ENCODE data around the gene EPAS1.

EPAS1 gene

GRCh38 chr2:46360303-46360702 is 63.1 kb downstream of the EPAS1 start:
- H3K4me3 ChIP-seq (replicated peaks; ENCODE audit: low read depth, low read length) = no peak overlapping the region
- DNase-seq (ENCODE audit: low read depth) = no peak
- TF ChIP-seq, protein P1, sequence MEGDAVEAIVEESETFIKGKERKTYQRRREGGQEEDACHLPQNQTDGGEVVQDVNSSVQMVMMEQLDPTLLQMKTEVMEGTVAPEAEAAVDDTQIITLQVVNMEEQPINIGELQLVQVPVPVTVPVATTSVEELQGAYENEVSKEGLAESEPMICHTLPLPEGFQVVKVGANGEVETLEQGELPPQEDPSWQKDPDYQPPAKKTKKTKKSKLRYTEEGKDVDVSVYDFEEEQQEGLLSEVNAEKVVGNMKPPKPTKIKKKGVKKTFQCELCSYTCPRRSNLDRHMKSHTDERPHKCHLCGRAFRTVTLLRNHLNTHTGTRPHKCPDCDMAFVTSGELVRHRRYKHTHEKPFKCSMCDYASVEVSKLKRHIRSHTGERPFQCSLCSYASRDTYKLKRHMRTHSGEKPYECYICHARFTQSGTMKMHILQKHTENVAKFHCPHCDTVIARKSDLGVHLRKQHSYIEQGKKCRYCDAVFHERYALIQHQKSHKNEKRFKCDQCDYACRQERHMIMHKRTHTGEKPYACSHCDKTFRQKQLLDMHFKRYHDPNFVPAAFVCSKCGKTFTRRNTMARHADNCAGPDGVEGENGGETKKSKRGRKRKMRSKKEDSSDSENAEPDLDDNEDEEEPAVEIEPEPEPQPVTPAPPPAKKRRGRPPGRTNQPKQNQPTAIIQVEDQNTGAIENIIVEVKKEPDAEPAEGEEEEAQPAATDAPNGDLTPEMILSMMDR (IDR thresholded peaks at IDR 0.05; ENCODE audit: low read length, missing control alignments) = no peak

DNA sequence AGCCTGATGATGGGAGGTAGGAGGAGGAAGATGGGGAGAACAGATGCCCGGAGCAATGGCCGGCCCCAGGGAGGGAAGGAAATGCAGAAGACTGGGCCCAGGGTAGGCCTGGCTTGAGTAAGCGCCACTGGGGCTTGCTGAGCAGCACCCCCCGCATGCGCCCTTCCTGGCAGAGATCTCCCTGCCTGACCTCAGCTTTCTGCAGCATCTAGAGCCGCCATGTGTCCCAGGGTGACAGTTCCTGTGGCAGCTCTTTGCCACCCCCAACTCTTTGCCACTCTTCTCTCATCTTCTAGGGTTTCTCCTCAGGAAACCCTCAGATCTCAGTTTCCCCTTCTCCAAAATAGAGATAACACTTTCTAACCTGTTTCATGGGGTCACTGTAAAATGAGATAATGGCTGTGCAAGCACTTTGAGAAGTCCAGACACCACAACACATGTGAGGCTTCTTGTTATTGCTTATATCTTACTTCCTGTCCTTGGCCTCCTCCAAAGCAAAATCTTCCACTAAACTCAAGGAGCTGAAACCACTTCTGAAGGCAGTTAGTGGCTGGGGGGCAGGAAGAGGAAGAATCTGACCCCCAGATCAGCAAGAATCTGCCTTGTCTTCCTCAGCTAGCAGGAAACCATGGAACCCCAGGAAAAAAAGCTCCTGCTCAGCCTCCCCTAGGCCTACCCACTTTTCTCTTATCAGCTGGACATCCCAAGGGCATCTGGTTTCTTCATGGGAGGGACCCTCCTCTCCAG is 64.9 kb downstream of the EPAS1 start:
- no peak for DNase-seq (ENCODE audit: low read depth)

GRCh38 chr2:46362667-46363012 is 65.4 kb downstream of the EPAS1 start:
- no peak for DNase-seq (ENCODE audit: low read depth)
- H3K4me3 ChIP-seq (replicated peaks; ENCODE audit: low read depth, low read length) = no peak overlapping the region
- TF ChIP-seq, protein P1 (IDR thresholded peaks at IDR 0.05; ENCODE audit: low read length, missing control alignments) = no peak

More for the DNA sequence above, 64.9 kb downstream of the EPAS1 start:
- H3K4me3 ChIP-seq (replicated peaks; ENCODE audit: low read depth, low read length) = no peak overlapping the region
- TF ChIP-seq, protein P1 (IDR thresholded peaks at IDR 0.05; ENCODE audit: low read length, missing control alignments) = no peak

GRCh38 chr2:46363535-46364170 is 66.4 kb downstream of the EPAS1 start:
- H3K4me3 ChIP-seq (replicated peaks; ENCODE audit: low read depth, low read length) = no peak overlapping the region
- peak; percentile 82 for DNase-seq (ENCODE audit: low read depth)
- TF ChIP-seq, protein P1 (IDR thresholded peaks at IDR 0.05; ENCODE audit: low read length, missing control alignments) = no peak

DNA sequence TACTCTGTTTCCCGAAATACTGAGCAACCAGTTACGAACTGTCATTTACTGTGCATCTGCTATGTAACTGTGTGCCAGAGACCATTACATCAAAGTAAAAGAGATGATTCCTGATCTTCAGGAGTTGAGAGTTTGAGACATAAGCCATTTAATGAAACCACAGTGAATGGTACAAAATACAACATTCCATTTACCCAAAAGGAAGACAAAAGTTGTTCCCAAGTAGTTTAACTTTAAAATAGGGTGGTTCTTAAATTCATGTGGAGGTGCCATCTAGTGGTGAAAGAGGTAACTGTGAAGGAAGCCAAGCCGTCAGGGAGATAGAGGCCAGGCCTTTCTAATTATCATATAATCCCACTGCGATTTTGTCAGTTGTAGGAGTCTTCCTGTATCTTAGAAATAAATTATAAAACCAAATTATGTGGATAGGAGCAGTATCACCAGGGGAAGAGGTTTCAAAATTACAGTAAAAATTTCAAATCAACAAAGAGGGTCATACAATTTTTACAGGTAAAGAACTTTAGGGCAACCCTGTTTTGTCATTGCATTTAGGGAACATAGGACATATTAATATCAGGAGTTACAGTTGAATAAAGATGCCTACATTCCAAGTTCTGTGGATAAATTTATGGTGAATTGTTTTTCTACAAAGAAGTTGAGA is 67.7 kb downstream of the EPAS1 start:
- H3K4me3 ChIP-seq (replicated peaks; ENCODE audit: low read depth, low read length) = no peak overlapping the region
- peak; percentile 83 for DNase-seq (ENCODE audit: low read depth)
- TF ChIP-seq, protein P1 (IDR thresholded peaks at IDR 0.05; ENCODE audit: low read length, missing control alignments) = peak; percentile 84

- H3K4me3 ChIP-seq (replicated peaks; ENCODE audit: low read depth, low read length) = no peak overlapping the region
- peak; percentile 33 for DNase-seq (ENCODE audit: low read depth)
- TF ChIP-seq, protein P1 (IDR thresholded peaks at IDR 0.05; ENCODE audit: low read length, missing control alignments) = peak; percentile 61
These were observed 68.9 kb downstream of the EPAS1 start for GRCh38 chr2:46365913-46366667.
